SIG-M5 treated with dmso at 0.1 percent for 504 hours (cell line): ENCODE measurements around the gene SHROOM3.

ENCODE experiments used
- DNase-seq: peaks from one replicate; lab custom pipeline; 2025; ENCODE audit not compliant: unreplicated experiment; lab: John Stamatoyannopoulos, UW

Gene SHROOM3

GRCh38 chr4:76738086-76738931 lies 303.3 kb downstream of the SHROOM3 start:
- no peak for DNase-seq

GRCh38 chr4:76740192-76740591 lies 305.2 kb downstream of the SHROOM3 start:
- DNase-seq: no peak

DNA sequence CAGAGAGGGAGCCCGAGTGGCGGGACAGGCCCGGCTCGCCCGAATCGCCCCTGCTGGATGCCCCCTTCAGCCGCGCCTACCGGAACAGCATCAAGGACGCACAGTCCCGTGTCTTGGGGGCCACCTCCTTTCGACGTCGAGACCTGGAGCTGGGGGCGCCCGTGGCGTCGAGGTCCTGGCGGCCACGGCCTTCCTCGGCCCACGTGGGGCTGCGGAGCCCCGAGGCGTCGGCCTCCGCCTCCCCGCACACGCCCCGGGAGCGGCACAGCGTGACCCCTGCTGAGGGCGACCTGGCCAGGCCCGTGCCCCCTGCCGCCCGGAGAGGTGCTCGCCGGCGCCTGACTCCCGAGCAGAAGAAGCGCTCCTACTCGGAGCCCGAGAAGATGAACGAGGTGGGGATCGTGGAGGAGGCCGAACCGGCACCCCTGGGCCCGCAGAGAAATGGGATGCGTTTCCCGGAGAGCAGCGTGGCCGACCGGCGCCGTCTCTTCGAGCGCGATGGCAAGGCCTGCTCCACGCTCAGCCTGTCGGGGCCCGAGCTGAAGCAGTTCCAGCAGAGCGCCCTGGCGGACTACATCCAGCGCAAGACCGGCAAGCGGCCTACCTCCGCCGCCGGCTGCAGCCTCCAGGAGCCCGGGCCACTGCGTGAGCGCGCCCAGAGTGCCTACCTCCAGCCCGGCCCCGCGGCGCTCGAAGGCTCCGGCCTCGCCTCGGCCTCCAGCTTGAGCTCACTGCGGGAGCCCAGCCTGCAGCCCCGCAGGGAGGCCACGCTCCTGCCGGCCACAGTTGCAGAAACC lies 306.0 kb downstream of the SHROOM3 start:
- no peak for DNase-seq

GRCh38 chr4:76741663-76742020 lies 306.6 kb downstream of the SHROOM3 start:
- no peak for DNase-seq

GRCh38 chr4:76744241-76744921 lies 309.4 kb downstream of the SHROOM3 start:
- no peak for DNase-seq

- DNase-seq: no peak
These were observed 310.2 kb downstream of the SHROOM3 start for GRCh38 chr4:76745240-76745639.

DNA sequence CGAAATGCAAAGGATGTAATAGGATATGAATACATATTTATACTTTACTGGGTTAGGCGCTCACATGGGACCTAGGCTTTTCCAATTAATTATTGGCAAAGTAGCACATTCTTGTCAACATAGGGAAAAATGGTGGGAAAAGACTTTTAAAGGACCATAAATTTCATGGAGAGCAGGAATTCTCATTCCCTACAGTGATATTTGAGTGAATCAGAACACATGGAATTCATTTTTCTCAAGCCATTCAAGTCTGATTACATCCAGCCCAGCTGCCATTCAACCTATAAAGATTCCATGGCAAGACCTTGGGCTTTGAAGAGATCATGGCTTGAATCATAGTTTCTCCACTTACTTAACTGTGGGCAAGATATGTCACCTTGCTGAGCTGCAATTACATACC lies 312.5 kb downstream of the SHROOM3 start:
- no peak for DNase-seq

DNA sequence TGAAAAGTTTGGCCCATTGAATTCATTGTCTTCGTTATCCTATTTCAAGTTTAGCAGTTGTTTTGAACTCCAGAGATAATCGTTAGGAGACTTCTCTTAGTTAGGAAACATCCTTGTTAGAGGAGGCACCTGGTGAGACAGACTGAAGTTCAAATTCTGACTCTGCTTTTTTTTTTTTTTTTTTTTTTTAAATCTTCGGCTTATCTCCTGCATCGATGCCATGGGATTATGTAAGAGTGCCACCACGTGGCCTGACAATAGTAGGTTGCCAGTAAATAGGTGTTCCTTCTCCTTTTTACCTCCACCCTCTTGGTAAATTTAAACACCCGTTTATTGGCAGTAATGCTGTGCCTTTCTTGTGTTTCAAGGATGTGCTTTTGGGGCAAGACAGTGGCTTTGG lies 313.6 kb downstream of the SHROOM3 start:
- peak; percentile 14 for DNase-seq

GRCh38 chr4:76749355-76749754 lies 314.3 kb downstream of the SHROOM3 start:
- DNase-seq: no peak

DNA sequence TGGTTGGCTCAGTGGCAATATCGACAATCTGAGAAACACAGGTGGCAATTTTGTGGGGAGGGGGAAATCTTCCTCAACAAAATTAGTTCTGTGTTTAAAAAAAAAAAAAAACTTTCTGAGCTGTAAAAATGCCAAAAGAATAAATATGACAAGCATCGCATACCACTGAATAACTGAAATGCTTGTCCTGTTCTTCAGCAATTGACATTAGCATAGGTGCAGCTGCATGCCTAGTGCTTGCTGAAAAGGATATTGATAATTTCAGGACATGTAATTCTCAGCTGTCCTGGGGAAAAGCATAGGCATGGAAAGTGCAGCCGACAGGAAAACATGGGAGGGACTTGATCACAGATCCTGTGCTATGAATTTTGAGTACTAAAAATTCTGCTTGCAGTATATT lies 315.7 kb downstream of the SHROOM3 start:
- no peak for DNase-seq

GRCh38 chr4:76751612-76752343 lies 316.7 kb downstream of the SHROOM3 start:
- DNase-seq: no peak

DNA sequence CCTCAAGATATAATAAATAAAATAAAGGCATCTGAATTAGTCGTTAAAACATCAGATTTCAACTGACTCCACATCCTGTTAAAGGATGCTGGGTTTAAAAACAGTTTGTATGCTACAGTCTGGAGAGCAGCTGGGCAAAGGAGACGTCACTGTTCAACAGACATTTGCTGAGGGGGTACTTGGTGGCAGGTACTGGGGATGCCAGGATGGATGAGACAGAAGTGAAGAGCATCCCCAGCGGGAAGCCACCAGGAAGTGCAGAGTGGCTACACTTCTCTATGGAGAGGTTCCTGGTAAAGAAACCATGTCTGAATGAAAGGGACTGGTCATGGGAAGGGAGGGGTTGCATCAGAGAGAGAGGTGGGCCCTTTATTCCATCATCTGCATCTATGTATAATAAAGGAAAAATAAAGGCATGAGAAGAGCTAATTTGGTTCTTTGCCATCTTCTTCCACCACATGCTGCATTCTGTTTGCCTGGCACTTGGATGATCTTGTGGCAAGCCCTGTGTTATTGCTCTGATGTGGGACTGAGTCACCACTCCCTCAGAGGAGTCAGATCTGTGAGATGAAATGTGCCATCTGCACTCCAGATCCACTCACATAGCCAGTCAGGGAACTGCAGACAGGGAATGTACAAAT lies 318.0 kb downstream of the SHROOM3 start:
- DNase-seq: no peak

DNA sequence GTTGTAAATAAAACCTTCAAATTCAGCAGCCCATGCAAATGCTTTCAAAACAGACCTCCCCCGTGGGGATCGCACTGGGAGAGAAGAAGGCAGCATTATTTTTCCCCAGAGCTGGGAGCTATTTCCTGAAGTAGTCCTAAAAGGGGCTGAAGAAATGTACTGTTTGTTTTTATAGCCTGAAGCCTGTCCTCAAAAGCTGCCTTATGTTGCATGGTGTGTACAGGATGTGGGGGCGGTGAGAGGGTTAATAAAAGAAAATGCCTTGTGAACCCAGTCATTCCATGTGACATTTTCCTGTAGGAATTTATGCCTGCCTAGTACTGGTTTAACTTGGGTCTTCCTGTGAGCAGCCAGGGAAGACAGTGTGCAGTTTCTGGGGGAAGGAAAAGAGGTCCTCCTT lies 318.8 kb downstream of the SHROOM3 start:
- DNase-seq: no peak

GRCh38 chr4:76754439-76754838 lies 319.4 kb downstream of the SHROOM3 start:
- no peak for DNase-seq

DNA sequence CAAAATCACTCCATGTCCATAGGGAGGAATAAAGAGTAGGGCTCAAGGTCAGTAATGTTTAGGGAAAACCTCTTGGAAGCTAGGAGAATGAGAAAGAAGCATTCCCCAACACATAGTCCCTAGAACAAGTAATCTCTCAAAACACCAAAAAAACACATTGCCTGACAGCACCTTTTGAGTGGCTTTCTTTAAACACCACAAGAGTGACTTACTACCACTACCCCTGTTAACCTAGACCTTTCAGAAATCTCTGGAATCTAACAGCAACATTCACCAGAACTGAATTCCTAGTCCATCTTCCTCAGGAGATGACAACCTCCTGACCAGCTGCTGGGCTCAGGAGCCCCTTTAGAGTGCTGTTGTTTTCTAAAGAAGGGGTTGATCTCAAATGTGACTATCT lies 320.7 kb downstream of the SHROOM3 start:
- DNase-seq: no peak

DNA sequence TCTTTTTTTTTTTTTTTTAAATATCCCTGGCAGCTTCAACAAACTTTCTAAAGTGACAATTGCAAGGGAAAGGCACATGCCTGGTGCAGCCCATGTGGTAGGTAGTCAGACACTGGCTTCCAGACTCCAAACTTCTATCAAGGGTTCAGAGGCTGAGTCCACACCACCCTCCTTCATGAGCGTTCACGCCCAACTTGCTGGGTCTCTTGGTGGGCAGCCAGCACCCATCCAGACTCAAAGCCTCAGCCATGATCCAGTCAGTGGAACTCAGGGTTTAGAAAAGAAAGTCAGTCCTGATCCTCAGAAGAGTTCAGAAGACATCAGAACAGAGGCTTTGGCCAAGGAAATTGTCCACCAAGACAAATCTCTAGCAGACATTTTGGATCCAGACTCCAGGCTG lies 321.4 kb downstream of the SHROOM3 start:
- no peak for DNase-seq

- no peak for DNase-seq
These were observed 322.4 kb downstream of the SHROOM3 start for GRCh38 chr4:76757418-76757939.

DNA sequence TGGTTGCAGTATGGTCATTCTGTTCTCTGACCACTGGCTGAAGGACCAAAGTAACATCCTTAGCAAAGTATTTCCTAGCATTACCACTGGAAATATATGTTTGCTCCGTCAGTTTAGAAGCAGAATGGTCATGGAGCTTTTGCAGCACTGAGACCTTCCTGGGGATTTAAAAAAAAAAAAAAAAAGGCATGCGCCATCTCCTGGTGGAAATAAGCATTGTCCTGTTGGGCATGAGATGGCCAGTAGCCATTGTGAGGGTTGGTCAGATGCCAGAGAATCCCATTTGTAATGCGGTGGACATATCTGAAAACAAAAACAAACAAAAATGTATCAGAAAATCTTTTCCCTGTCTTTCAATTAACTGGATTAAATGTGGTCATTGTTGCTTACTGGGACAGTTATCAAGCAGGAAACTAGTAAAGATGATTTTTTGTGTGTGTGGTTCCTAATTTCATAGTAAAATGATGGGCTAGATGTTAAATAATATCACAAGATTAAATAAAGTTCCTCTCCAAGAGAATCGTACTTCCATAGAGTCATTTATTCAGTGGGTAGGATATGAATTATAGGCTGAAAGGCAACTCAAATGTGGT lies 323.4 kb downstream of the SHROOM3 start:
- DNase-seq: no peak

DNA sequence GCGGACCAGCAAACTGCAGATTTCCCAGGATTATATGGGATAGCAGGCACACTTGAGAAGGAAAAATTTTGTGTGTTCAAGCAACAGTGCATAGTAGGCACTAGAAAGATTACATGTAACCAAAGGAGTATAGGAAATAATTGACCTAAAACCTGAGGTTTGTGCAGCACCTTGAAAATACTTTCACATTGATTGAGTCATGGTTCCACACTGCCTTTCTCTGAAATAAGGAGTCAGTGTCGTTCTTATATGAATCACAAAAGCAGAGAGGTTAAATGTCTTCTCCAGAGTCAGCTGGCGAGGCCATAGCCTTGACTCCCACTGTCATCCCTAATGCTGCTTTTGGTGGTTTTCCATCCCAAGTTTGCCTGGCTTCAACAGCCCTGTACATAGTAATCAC lies 324.0 kb downstream of the SHROOM3 start:
- no peak for DNase-seq

DNA sequence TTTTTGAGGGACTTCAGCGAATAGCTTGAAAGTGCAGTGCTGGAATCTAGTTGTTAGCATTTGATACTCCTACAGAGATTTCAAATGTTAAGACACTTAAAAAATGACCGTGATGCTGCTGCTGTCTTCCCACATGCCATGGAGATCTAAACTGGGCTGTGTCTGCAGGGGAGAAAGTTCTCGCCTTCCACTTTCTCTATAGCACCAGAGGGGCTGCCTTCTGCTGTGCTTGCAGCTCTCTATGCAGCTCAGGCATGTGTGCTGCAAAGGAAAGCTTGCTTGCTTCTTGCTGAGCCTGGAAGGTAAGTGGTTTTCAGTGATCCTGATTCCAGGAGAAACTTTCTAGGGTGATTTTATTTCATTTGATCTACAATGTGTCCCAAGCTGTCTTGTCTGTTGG lies 325.2 kb downstream of the SHROOM3 start:
- no peak for DNase-seq
